Esophagus squamous epithelium (tissue), 4 donors: Measurements from ENCODE around the gene TMEM26.

Experiments
- POLR2A ChIP-seq, 4 donors: fragments of 450-650 bp; IDR thresholded peaks; one replicate each; pipeline ENCODE4 v1.6.1; 2017; ENCODE audit warnings: antibody characterized with exemption in 4 of 4, mild to moderate bottlenecking in 4 of 4, moderate library complexity in 3 of 4
- TF ChIP-seq, protein P1 (sequence below), 6 experiments: fragments of 450-650 bp in 4 of 6; fragments of 200-600 bp in 2 of 6; sonication (generic) in 2 of 6; IDR thresholded peaks; one replicate each; pipeline ENCODE4 v1.5.1; 2016 to 2019; ENCODE audit warnings: antibody characterized with exemption in 6 of 6, mild to moderate bottlenecking in 4 of 6, moderate library complexity in 4 of 6

GRCh38 chr10:61500460-61500859, 47.3 kb upstream of the TMEM26 start:
- TF ChIP-seq, protein P1, sequence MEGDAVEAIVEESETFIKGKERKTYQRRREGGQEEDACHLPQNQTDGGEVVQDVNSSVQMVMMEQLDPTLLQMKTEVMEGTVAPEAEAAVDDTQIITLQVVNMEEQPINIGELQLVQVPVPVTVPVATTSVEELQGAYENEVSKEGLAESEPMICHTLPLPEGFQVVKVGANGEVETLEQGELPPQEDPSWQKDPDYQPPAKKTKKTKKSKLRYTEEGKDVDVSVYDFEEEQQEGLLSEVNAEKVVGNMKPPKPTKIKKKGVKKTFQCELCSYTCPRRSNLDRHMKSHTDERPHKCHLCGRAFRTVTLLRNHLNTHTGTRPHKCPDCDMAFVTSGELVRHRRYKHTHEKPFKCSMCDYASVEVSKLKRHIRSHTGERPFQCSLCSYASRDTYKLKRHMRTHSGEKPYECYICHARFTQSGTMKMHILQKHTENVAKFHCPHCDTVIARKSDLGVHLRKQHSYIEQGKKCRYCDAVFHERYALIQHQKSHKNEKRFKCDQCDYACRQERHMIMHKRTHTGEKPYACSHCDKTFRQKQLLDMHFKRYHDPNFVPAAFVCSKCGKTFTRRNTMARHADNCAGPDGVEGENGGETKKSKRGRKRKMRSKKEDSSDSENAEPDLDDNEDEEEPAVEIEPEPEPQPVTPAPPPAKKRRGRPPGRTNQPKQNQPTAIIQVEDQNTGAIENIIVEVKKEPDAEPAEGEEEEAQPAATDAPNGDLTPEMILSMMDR (IDR thresholded peaks at IDR 0.05) = no peak
- TF ChIP-seq POLR2A (IDR thresholded peaks at IDR 0.05) = no peak
